NCI-H1694 treated with DMSO at 0.1 percent for 48 hours (cell line): ENCODE results near the gene USP40.

Experiments used
- DNase-seq: peaks from one replicate; lab custom pipeline; 2025; lab: John Stamatoyannopoulos, UW

Gene USP40

GRCh38 chr2:233458826-233459225 is 107.8 kb downstream of the USP40 start:
- no peak for DNase-seq

GRCh38 chr2:233458031-233458610 is 108.5 kb downstream of the USP40 start:
- no peak for DNase-seq

GRCh38 chr2:233457356-233457755 is 109.2 kb downstream of the USP40 start:
- DNase-seq = no peak

DNA sequence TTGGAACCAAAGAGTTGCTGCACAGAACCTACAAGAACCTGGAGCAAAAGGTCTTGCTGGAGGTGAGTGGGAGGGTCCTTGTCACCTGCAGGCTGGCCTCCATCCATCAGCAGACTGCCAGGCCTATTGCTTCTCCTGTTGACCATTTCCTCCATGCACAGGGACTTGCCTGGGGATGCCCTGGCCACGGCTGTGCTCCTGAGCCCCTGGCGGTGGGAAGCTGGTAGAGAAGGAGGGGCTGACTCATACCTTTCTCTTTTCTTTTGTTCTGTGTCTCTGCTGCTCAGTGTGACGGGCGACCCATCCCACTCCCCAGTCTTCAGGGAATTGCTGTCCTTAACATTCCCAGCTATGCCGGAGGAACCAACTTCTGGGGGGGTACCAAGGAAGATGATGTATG is 109.6 kb downstream of the USP40 start:
- DNase-seq = no peak

DNA sequence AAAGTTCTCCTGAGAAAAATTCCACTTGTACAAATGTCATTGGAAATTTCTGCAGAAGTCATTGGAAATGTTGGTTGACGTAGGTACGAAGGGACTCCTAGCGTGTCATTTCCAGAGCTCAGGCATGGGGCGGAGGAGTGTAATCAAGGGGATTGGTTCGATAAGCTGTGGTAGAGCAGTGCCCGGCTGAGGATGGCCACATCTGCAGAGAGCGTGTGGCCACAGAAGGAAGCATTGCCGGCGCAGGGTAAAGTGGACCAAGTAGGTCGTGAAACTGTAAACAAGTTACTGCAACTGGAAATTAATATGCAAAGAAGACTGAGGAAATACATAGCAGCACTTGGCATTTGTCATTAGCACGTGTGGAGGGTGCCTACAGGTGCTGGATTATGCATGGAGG is 110.5 kb downstream of the USP40 start:
- DNase-seq = no peak

- no peak for DNase-seq
Observed at GRCh38 chr2:233455491-233455890, 111.1 kb downstream of the USP40 start.

DNA sequence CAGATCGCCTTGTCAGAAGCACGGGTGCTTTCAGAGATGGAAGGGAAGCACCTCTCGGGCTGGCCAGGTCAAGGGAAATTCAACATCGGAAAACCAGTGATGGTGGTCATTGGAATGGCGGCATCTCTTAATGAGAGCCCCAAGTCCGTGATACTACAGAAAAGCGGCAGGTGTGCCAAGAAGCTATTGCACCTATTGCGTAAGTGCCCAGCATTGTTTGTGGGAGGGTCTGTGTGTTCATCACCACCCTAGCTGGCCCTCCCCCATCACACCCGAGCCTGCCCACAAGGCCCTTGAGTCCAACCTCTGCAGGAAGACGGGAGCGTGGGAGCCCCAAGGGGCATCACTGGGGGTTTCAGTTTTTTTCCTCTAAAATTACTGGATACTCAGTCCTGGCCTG is 111.6 kb downstream of the USP40 start:
- DNase-seq = no peak

DNA sequence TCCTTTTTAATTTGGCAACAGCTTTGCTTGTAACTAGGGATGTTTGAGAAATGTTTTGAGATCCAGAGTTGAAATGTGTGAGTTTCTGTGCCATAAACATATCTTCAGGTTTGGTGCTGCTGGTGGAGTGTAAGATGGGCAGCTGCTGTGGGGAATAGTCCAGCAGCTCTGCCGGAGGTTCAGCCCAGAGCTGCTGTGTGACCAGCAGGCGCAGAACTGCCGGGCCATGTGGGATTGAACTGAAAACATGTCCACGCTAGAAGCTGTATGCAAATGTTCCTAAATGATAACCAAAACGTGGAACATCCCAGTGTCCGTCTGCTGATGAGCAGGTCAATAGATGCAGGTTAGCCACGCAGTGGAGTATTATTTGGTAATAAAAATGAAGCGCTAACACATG is 112.7 kb downstream of the USP40 start:
- no peak for DNase-seq

DNA sequence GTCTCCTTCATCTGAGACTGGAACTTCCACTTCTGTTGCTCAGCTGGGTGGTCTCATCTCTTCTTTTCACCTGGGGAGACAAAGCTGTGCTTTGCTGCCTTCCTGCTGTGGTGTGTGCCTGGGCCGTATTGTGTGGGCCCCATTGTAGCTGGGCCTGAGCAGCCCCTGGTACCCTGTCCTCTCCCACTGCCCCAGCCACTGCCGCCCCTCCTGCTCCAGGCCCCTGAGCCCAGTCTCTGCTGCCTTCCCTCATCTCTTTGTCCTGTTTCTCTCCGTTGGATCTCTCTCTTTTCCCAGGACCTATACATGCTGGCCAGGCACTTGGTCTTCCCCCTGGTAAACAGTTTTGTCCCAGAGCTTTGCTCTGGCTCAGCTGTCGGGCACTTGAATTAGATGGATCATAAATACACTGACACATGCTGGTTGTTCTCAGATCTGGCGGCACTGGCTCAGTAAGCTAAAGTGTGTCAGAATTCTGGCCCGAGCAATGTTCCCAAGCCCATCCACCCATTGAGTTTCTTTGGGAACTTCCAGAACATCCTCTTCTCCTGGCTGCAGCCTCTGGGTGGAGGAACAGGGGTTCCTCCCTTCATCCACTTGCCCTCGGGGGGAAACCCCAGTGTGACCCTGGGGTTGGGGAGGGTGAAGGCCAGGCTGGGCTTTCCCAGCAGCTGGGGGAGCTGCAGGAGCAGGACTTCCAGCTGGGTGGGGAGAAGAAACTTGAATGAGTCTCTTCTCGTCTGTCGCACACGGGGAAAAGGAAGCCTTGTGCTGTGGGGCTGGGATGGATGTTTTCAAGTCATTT is 113.3 kb downstream of the USP40 start:
- no peak for DNase-seq

DNA sequence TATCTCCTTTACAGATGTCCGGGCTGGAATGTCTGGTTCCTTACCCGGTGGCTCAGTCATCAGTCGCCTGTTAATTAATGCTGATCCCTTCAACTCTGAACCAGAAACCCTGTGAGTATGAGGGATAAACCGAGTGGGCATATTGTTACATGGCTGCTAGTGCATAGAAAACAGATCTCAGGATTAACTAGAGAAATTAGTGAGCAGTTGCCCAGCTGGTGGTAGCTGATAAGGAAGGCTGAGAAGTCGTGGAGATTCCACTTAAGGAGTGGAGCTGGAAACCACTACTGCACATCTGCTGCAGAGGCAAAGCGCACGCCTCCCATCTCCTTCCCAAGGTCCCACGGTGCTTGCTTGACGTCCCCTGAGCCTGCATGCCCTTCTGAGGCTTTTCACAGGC is 114.6 kb downstream of the USP40 start:
- DNase-seq = no peak

DNA sequence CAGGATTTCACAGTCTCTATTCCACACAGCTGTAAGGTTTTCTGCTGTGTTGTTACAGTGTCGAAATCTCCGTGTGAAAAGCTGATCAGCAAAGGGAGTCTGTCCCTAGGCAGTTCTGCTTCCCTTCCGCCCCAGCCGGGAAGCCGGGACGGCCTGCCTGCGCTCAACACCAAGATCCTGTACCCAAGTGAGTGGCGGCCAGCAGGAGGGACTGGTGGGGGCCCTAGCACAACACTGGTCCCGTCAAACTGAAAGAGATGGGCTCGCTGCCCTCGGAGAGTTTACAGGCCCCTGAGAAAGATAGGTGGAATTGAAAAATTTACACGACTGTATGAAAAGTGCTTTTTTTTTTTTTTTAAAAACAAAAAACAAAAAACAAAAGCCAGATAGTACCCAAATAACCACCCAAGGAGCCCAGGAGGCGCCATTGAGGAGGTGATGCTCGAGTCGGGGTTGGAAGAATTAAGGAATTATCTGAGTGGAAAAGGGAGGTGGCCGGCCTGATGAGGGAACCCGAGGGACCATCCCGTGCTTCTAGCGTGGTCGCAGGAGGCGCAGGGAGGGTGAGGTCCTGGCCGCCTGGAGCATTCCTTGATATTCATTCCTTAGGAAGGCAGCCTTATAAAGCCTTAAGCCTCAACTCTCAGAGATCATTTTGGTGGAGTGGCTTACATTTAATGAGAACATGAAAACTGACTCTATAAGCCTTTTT is 115.6 kb downstream of the USP40 start:
- DNase-seq = no peak

DNA sequence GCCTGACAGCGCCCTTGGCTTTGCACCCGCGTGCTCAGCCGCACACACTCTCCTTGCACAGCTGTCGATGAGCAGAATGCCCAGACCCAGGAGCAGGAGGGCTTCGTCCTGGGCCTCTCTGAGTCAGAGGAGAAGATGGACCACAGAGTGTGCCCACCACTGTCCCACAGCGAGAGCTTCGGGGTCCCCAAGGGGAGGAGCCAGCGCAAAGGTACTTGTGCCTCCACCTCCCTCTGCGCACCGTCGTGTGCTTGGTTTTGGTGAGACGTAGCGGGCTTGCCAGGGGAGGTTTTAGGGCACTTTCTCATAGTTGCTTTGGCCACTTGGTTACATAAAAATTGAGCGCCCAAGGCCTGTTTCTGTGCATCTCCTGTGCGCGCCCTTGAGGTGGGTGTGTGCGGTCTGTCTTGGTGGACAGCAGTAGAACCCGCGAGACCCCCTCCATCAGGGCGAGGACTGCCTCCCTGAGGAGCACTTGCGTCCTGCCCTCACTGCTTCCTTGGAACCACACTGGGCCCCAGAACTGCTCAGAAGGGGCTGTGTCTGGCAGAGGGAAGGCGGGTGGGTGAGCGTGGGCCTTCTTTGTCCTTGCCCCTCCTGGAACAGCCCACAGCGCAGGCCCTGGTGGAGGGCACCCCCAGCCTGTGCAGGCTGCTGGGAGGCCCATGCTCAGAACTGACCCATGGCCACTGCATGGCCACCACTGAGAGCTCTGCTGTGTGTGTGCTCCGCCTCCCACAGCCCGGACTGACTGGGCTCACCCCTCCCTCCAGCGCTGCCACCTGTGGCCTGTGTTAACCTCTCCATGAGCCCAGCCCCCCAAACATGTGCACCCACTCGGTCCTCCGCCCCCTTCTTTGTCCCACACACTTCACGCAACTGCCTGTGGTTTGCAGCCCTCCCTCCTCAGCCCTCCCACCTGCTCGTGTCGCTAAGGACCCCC is 116.4 kb downstream of the USP40 start:
- no peak for DNase-seq

- DNase-seq = no peak
Observed at GRCh38 chr2:233449081-233449901, 117.3 kb downstream of the USP40 start.

DNA sequence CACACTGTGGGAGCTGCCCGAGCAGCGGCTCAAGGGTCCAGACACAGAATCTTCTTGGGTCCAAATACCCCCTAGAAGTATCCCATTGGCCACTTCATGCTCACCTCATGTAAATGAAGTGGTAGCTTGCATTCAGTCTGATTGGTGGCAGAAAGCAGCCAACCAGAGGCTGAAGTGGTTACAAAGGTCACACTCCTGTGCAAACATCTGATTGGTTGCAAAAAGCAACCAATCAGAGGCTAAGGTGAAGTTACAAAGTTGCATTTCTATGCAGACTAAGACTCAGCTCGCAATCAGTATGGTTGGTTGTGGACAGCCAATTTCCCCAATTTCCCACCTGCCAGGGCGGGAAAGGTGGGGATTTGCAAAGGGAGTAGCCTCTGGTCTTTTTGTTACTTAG is 118.0 kb downstream of the USP40 start:
- no peak for DNase-seq

GRCh38 chr2:233448220-233448559 is 118.4 kb downstream of the USP40 start:
- no peak for DNase-seq

DNA sequence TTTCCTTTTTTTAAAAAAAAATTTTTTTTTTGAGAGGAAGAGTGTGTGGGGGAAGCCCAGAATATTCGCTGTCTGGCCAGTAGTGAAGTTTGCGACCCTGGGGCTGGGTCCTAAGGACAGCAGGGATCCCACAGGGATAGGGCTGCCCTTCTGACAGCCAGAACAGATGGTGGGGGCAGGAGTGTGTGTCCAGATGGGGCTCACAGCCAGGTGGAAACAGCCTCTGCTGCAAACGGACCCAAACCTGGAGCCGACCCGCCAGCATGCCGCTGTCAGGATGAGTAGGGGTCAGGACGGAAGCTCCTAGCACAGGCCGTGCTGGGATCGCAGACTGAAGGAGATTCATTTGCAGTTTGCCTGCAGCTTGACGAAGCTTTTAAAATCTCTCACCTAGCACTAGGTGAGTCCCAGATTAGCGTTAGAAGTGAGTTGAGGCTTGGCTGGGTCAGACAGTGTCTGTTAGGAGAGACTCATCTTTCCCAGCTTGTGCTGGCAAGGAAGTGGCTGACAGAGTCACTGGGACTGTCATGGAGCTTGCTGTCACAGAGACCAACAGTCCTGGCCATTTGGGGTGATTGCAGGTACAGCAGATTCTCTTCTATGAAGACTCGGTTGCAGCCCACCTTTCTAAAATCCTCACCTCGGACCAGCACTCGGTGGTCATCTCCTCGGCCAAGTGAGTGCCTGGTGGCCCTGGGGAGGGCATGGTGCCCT is 118.9 kb downstream of the USP40 start:
- DNase-seq = no peak

- DNase-seq = no peak
Observed at GRCh38 chr2:233446606-233447305, 119.8 kb downstream of the USP40 start.

- no peak for DNase-seq
Observed at GRCh38 chr2:233446121-233446520, 120.5 kb downstream of the USP40 start.

DNA sequence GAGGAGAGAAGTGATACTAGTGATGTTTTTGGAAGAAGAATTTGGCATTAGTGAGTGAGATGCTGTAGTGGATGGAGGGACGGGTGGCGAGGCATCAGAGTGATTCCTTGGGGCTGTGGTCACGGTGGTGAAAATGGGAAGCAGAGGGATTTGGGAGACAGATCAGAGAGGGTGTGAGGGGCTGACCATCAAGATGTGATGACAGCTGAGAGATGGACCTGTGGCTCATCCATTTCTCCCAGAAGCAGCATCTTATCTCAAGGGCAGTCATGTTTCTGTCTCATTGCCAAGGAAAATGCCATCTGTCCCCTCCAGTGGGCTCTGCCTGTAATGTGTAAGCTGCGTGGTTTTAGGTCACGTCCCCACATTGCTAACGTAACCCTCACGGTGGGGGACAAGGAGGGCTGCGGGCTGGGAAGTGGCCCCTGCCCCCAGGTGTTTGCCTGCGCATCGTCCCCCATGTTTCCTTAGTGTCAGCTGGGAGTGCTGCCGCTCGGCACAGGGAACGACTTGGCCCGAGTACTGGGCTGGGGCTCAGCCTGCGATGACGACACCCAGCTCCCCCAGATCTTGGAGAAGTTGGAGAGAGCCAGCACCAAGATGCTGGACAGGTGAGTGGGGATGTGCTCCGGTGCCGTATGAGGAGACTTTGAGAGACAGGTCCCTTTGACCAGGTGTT is 121.3 kb downstream of the USP40 start:
- no peak for DNase-seq
